GM21515 (cell line): Measurements from ENCODE around the gene SORL1.
"Not testable (repeated sequence)": the region's sequence is repeated elsewhere in the genome, so short reads cannot be mapped to it uniquely, and the experiment has no call there.

ENCODE experiments used
- ATAC-seq: cut with Tn5 transposase; IDR thresholded peaks from one replicate; pipeline ENCODE4 v1.9.1; 2021; ENCODE audit not compliant: unreplicated experiment

SORL1 gene

DNA sequence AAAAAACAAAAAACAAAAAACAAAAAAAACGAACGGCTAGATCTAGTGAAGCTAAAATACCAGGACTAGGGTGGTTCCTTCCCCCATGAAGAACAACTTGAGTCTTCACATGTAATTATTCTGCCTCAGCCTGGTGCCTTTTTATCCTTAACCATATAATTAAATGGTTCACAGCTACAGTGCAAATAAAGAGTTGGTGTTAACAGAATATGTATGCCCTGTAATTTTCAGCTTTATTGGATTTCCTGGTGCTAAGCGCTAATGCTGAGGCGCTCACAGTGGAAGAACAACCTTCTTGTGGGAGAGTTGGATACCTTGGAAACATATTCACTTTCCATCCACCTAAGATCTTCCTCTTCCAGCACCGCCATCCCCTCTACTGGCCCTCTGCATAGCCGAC is 159.1 kb downstream of the SORL1 start:
- ATAC-seq = no peak

DNA sequence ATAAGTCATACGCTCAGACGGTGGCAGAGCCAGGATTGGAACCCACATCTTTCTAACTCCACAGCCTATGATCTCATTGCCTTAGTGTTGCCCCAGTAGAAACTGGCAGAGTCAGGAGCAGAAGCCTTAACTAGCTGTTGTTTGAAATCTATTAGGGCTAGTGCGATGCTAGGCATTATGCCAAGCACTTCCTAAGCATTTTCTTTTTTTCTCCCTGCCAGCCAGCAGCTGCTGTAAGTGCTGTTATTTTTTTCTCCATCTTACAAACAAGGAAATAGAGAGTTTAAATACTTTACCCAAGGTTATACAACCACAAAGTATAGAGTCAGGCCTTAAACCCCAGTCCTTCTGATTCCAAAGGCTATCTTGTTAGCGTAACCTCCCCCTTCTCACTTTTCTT is 161.6 kb downstream of the SORL1 start:
- no peak for ATAC-seq

DNA sequence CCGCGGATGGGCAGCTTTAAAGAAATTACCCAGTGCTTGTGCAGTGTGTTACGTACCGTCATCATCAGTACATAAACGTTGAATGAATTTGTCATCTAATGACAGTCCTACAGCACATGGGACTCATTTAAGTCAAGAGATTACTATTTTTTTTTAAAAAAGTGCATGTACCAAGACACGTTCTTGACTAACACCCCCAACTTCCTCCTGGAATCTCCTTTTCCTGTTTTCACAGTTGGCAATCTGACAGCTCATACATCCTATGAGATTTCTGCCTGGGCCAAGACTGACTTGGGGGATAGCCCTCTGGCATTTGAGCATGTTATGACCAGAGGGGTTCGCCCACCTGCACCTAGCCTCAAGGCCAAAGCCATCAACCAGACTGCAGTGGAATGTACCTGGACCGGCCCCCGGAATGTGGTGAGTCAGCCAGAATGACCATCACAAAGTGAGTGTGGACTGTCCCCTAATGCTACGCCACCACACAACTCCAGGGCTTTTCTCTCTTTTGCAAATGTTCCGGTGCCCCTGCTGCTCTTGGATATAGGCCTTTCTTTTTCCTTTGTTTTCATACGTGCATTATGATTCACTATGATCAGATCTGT is 162.6 kb downstream of the SORL1 start:
- no peak for ATAC-seq

- no peak for ATAC-seq
Observed at GRCh38 chr11:121615501-121615900, 163.4 kb downstream of the SORL1 start.

DNA sequence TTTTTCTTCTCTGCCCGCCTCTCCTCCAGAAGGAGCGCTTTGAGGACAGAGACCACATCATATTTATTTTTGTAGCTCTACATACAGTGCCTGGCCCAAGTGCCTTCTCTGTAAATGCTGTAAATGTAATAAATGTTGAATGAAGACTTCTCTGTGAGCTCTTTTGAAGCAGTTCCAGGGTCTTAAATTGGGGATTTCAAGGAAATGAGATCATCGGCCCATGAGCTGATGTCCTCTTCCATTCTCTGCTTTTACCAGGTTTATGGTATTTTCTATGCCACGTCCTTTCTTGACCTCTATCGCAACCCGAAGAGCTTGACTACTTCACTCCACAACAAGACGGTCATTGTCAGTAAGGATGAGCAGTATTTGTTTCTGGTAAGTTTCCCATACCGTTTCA is 166.4 kb downstream of the SORL1 start:
- no peak for ATAC-seq

DNA sequence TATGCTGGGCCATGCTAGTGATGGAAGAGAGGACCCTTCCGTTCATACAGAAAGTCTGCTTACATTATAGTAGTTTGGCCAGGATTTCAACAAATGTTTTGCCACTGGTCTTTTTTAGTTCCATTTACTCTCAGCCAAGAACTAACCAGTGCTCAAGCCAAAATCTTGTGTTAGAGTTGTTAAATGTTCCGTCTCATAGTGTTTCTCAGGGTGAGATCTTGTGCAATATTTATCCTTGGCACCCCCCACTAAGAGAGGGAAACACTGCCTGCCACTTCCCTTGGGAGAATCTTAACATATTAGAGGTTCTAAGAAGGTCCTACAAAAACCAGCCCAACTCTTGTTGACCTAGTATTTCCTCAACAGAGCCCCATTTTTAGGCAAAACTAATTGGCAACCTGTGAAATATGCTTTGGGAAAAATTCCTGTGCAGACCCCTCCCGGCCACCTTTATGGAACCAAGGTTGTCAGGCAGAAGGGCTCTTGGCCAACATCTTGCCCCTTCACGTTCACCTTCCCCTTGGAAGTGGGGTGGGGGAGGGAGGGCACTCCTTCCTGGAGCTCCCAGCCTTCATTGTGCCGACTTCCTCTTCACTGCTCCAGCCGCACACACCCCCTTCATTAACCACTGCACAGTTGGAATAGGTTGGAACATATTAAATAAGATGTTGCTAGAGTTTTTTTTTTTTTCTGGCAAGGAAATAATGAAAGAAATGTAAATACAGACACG is 173.8 kb downstream of the SORL1 start:
- ATAC-seq = no peak

DNA sequence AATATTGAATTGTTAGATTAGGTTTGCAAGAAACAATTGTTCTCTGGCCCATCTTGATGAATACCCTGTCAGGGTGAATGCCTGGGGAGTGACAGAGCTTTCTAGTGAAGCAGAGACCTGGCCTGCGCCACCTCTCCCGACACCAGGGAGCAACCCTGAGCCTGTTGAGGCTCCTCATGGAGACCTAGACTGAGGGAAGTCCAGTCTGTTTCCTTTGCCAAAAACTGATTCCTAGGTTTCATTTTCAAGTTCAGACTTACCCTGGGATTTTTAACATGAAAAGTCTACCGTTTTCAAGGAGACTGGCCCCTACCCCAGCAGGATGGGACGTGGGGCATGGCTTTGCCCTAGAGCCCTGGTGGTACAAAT is 174.4 kb downstream of the SORL1 start:
- ATAC-seq = no peak

- no peak for ATAC-seq
Observed at GRCh38 chr11:121626980-121627379, 174.9 kb downstream of the SORL1 start.

DNA sequence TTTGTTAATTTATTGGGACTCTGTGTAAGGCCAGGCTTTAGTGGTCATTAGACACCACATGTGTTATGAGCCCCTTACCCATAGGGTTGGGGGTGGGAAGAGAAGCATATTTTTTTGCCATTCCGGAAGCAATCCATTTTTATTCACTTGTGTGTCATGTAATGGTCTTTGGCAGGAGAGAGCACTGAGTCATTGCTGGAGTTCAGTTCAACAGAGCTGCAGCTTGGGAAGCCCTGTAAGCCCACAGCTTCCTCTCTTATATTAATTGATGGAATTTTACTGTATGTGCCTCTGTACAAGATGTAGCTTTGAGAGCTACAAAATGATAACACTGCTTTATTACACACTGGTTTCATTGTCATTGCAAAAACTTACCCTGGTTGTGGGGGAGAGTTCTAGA is 177.9 kb downstream of the SORL1 start:
- no peak for ATAC-seq

- ATAC-seq = no peak
Observed at GRCh38 chr11:121631456-121631855, 179.3 kb downstream of the SORL1 start.

GRCh38 chr11:121634273-121634672 is 182.2 kb downstream of the SORL1 start:
- no peak for ATAC-seq

DNA sequence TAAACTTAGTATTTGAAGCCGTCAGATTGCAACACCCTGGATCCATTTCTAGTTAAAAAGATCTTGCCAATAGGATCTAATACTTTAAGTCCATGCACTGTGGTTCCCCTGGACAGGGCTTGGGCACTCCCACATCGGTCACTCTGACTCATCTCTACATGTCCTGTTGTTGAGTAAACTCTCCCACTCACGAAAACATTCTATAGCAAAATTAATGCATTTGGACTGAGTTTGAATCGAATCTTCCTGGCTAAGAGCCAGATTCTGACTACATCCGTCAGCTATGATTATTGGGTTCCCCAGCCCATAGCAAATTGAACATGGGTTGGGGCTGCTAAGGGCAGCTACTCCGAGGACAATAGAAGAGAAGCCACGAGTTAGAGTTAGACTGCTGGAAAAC is 182.8 kb downstream of the SORL1 start:
- ATAC-seq = no peak

DNA sequence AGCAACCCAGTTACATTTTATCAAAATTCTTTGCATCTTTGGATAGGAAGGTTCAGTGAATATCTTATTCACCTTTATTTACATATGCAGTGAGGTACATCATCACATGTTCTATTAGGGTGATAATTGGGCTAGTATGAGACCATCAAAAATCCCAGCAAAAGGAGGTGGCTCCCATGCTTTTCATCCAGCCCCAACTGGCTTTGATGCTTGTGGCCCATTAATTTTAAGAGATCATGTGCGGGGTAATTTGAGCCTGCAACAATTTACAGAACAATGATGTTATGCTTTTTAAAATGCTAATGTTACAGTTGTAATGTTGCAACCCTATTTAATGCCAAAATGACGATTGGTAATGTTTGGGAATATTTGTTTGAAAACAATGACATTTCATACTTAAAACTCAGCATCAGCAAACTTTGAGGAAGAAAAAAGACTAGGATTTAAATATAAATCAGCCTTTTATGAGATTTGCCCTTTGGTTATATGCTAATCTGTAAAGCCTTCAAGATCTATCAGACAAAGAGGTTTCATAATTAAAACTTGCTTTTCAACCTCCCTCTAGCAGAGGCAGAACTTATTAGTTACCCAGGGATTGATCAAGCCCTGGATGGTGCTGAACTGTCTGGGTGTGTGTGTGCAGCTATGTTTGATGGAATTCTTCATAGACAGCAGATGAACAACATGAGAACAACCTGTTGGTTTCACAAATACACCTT is 184.1 kb downstream of the SORL1 start:
- no peak for ATAC-seq

GRCh38 chr11:121636800-121637176 is 184.7 kb downstream of the SORL1 start:
- ATAC-seq = no peak

DNA sequence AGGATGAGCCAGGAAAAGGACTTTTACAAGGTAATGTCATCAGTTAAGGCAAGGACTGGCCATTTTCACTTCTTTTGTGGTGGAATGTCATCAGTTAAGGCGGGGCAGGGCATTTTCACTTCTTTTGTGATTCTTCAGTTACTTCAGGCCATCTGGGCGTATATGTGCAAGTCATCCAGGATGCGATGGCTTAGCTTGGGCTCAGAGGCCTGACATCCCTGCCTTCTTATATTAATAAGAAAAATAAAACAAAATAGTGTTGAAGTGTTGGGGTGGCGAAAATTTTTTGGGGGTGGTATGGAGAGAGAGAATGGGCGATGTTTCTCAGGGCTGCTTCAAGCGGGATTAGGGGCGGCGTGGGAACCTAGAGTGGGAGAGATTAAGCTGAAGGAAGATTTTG is 185.5 kb downstream of the SORL1 start:
- not testable (repeated sequence) for ATAC-seq

DNA sequence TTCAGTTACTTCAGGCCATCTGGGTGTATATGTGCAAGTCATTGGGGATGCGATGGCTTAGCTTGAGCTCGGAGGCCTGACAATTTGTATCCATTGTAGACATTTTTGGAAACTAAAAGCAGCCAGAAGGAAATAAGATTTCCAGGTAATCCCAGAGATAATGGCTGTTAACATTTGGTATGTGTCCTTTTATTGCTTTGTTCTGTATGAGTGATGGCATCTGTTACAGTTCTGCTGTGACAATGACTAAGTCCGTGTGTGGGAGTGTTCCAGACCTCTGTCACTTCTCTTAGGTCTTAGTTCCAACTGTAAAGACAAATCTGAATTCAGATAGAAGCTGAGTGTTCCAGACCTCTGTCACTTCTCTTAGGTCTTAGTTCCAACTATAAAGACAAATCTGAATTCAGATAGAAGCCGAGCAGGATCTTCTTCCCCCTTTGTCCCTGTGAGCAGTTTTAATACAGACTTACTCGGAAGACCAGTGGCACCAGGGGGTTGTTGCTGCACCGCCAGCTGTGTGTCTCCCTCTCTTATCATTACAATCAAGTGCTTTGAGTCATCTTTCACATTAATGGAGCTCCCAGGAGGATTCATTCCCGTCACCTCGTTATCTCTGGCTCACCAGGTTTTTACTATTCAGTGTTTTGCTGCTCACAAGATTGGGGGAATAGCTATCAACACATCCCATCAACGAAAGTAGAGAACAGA is 191.5 kb downstream of the SORL1 start:
- no peak for ATAC-seq

DNA sequence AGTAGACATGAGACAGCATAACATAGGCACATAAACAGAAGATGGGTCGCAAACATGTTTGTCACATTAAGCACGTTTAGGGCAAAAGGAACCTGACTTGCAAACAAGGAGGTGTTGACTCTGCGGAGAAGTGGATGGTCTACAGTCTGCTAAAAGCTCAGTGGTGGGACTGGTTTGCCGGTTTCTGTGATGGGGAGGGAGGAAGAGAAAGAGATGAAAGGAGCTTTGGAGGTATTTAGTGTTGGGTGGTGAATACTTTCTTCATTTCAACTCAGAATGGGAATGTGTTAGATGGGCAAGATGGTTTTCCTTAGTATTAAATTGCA is 192.0 kb downstream of the SORL1 start:
- no peak for ATAC-seq

DNA sequence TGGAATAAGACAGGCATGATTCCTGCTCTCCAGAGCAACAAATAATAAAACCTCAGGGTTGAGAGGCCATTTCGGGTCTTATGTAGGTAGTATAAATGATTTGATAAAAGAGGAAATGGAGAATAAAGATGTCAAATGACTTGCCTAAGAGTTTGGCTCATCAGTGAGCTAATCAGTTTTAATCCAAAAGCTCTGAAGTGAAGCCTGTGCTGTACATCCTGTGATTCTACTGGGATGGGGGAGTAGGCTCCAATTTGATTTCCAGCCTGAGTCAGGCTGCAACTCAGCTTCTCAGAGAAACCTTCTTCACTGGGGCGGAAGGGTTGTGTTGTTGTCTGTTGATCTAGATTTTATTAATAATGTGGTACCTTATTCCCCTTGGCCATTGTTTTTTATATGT is 192.9 kb downstream of the SORL1 start:
- no peak for ATAC-seq

GRCh38 chr11:121645596-121645995 is 193.5 kb downstream of the SORL1 start:
- ATAC-seq = no peak

DNA sequence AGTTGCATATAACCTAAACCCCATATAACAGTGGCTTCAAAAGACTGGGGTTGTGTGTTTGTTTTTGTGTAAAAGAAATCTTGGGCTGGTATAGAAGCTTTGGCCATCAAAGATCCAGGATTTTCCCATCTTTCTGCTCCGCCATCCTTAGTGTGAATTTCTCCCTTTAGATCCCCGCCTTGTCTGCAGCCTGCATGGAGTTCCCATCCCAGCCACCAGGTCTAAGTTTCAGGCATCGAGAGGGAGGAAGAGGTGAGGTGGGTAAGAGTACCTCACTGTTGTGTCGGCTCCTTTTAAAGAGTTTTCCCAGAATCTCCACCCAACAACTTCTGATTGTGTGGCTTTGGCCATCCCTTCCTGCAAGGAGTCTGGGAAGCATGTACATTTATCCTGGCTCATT is 196.2 kb downstream of the SORL1 start:
- no peak for ATAC-seq

DNA sequence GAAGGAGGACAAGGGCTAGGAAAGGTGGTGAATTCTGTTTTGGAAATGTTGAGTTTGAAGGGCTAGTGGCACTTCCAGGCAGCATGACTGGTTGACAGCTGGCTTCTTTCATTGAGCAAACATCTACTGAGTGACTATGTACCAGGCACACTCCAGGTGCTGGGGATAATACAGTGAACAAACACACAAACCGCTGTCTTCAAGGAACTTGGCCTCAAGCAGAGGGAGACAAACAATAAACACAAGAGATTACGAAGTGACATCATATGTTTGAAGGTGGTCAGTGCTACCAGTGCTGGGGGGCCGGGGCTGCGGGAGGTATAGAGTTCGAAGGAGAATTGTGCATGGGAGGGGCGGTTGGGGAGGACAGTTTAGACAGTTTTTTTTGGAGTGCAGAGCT is 197.7 kb downstream of the SORL1 start:
- ATAC-seq = no peak
